ENCODE results near the gene RARG. TPM values are rescaled to one million over a fixed set of nuclear protein-coding genes. Genes with fewer than 3 reads are reported as not detected.
"Not testable (repeated sequence)": the region's sequence is repeated elsewhere in the genome, so short reads cannot be mapped to it uniquely, and the experiment has no call there.

Gene RARG
- polyA plus RNA-seq, 1 donor (not counting 4 experiments of a cell fraction or from before 2014, with no cell fraction given), result 26.4 TPM

DNA sequence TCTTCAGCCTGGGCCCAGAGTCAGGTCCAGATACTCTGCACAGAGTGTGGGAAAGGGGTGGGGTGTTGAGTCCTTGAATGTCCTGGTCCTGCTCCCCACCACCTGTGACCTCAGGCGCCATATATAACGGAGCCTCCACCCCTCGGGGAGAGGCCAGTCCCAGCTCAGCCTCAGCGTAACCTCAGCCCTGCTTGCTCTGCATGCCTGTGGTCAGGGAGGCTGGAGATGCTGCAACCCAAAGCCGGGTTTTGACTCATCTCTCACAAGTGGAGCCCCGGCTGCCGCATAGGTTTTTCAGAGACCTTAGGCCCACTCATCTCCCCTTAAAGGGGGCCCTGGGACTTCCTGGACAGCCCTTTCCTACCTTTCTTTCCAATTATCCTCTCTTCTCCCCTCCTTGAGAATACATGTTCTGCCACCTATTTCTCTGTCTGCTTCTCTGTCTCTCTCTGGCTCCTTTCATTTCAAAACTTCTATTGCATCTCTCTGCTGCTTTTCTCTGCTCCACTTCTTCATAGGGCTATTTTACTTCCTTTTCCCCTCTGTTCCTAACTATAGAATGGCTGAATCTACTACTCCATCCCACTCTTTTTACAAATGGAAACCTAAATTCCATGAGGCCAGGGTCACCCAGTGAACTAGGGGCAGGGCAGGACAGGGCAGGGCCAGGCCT is 26.1 kb downstream of the RARG start:
- Histone ChIP-seq H3K9ac (ENCODE audit: control insufficient read depth, extremely low read depth, insufficient read depth, low read length) (no peak overlapping the region), H3K4me3 (ENCODE audit: control insufficient read depth in 2 of 3, extremely low read depth in 1 of 3, insufficient read depth in 2 of 3, low read depth in 1 of 3, low read length in 3 of 3) (no peak overlapping the region), H3K79me2 (ENCODE audit: control insufficient read depth, insufficient read depth, low read length) (no peaks in the 10 kb centered on the region), H2AFZ (ENCODE audit: control insufficient read depth, low read length) (no peak overlapping the region), H3K27me3 (ENCODE audit: control insufficient read depth, extremely low read depth, insufficient read depth, low read length) (no peaks in the 10 kb centered on the region), H3K4me1 (ENCODE audit: control insufficient read depth, extremely low read depth, insufficient read depth, low read length) (peaks cover 8% of the 10 kb centered on the region), H4K20me1 (ENCODE audit: control insufficient read depth, extremely low read depth, insufficient read depth, low read length) (no peaks in the 10 kb centered on the region), H3K9me3 (ENCODE audit: control insufficient read depth, low read depth, low read length) (no peaks in the 10 kb centered on the region), H3K9me1 (ENCODE audit: control insufficient read depth, extremely low read depth, insufficient read depth, low read length) (no peaks in the 10 kb centered on the region), H3K4me2 (ENCODE audit: control insufficient read depth, extremely low read depth, insufficient read depth, low read depth, low read length) (no peak overlapping the region), H3K27ac (ENCODE audit: control insufficient read depth, insufficient read depth, low read length) (no peak overlapping the region), H3K36me3 (ENCODE audit: control insufficient read depth in 2 of 2, extremely low read depth in 1 of 2, insufficient read depth in 2 of 2, low read length in 2 of 2) (peaks cover 9 to 11% of the 10 kb centered on the region in 2 experiments)
- dilution Hi-C loops (cut with MboI; ENCODE audit: extremely low pct_ligation_motif_present, low sequenced_read_pairs), result no loop called here
- DNase-seq (ENCODE audit: low read depth, low spot score) (no peak), FAIRE-seq (no peak)
- no peak for TF ChIP-seq EZH2 (IDR thresholded peaks at IDR 0.05; ENCODE audit: low read length)
- TF ChIP-seq, protein P1, sequence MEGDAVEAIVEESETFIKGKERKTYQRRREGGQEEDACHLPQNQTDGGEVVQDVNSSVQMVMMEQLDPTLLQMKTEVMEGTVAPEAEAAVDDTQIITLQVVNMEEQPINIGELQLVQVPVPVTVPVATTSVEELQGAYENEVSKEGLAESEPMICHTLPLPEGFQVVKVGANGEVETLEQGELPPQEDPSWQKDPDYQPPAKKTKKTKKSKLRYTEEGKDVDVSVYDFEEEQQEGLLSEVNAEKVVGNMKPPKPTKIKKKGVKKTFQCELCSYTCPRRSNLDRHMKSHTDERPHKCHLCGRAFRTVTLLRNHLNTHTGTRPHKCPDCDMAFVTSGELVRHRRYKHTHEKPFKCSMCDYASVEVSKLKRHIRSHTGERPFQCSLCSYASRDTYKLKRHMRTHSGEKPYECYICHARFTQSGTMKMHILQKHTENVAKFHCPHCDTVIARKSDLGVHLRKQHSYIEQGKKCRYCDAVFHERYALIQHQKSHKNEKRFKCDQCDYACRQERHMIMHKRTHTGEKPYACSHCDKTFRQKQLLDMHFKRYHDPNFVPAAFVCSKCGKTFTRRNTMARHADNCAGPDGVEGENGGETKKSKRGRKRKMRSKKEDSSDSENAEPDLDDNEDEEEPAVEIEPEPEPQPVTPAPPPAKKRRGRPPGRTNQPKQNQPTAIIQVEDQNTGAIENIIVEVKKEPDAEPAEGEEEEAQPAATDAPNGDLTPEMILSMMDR (optimal IDR thresholded peaks at IDR 0.05 in 1 of 3, IDR thresholded peaks at IDR 0.05 in 1 of 3, conservative IDR thresholded peaks at IDR 0.05 in 1 of 3; ENCODE audit: extremely low read depth in 1 of 3, insufficient read depth in 2 of 3, low read length in 3 of 3), result no peak

DNA sequence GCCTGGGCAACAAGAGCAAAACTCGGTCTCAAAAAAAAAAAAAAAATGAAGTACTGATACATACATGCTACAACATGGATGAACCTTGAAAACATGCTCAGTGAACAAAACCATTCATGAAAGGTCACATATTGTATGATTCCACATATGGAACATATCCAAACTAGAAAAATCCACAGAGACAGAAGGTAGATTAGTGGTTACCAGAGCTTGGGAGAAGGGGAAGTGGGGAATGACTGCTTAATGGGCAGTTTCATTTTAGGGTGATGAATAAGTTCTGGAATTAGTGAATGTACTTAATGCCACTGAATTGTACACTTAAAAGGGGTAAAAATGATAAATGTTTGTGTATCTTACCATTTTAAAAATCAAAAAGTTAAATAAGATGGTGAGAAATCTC is 27.7 kb downstream of the RARG start:
- no peak for DNase-seq (ENCODE audit: low read depth, low spot score)
- Histone ChIP-seq H3K36me3 (ENCODE audit: control insufficient read depth in 2 of 2, extremely low read depth in 1 of 2, insufficient read depth in 2 of 2, low read length in 2 of 2) (peaks cover 0 to 2% of the 10 kb centered on the region in 2 experiments), H2AFZ (ENCODE audit: control insufficient read depth, low read length) (no peak overlapping the region), H4K20me1 (ENCODE audit: control insufficient read depth, extremely low read depth, insufficient read depth, low read length) (no peaks in the 10 kb centered on the region), H3K9ac (ENCODE audit: control insufficient read depth, extremely low read depth, insufficient read depth, low read length) (no peak overlapping the region), H3K9me3 (ENCODE audit: control insufficient read depth, low read depth, low read length) (no peaks in the 10 kb centered on the region), H3K27me3 (ENCODE audit: control insufficient read depth, extremely low read depth, insufficient read depth, low read length) (no peaks in the 10 kb centered on the region), H3K9me1 (ENCODE audit: control insufficient read depth, extremely low read depth, insufficient read depth, low read length) (no peaks in the 10 kb centered on the region), H3K4me2 (ENCODE audit: control insufficient read depth, extremely low read depth, insufficient read depth, low read depth, low read length) (no peak overlapping the region), H3K79me2 (ENCODE audit: control insufficient read depth, insufficient read depth, low read length) (no peaks in the 10 kb centered on the region), H3K4me1 (ENCODE audit: control insufficient read depth, extremely low read depth, insufficient read depth, low read length) (peaks cover 8% of the 10 kb centered on the region), H3K4me3 (ENCODE audit: control insufficient read depth in 2 of 3, extremely low read depth in 1 of 3, insufficient read depth in 2 of 3, low read depth in 1 of 3, low read length in 3 of 3) (no peak overlapping the region), H3K27ac (ENCODE audit: control insufficient read depth, insufficient read depth, low read length) (no peak overlapping the region)
- dilution Hi-C loops (cut with MboI; ENCODE audit: extremely low pct_ligation_motif_present, low sequenced_read_pairs), result no loop called here
- FAIRE-seq, result no peak
- TF ChIP-seq, protein P1 (optimal IDR thresholded peaks at IDR 0.05 in 1 of 3, IDR thresholded peaks at IDR 0.05 in 1 of 3, conservative IDR thresholded peaks at IDR 0.05 in 1 of 3; ENCODE audit: extremely low read depth in 1 of 3, insufficient read depth in 2 of 3, low read length in 3 of 3), result no peak
- no peak for TF ChIP-seq EZH2 (IDR thresholded peaks at IDR 0.05; ENCODE audit: low read length)

DNA sequence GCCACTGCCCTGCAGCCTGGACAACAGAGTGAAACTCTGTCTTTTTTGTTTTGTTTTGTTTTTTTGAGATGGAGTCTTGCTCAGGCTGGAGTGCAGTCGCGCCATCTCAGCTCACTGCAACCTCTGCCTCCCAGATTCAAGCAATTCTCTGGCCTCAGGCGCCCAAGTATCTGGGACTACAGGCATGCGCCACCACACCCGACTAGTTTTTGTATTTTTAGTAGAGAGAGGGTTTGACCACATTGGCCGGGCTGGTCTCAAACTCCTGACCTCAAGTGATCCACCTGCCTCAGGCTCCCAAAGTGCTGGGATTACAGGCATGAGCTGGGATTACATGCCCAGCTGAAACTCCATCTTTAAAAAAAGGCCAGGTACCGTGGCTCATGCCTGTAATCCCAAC is 29.7 kb downstream of the RARG start:
- dilution Hi-C loops (cut with MboI; ENCODE audit: extremely low pct_ligation_motif_present, low sequenced_read_pairs); H3K9me3 ChIP-seq (ENCODE audit: control insufficient read depth, low read depth, low read length); H2AFZ ChIP-seq (ENCODE audit: control insufficient read depth, low read length); H3K4me3 ChIP-seq (ENCODE audit: control insufficient read depth in 2 of 3, extremely low read depth in 1 of 3, insufficient read depth in 2 of 3, low read depth in 1 of 3, low read length in 3 of 3); H3K9me1 ChIP-seq (ENCODE audit: control insufficient read depth, extremely low read depth, insufficient read depth, low read length); H4K20me1 ChIP-seq (ENCODE audit: control insufficient read depth, extremely low read depth, insufficient read depth, low read length); FAIRE-seq; H3K4me1 ChIP-seq (ENCODE audit: control insufficient read depth, extremely low read depth, insufficient read depth, low read length); H3K27ac ChIP-seq (ENCODE audit: control insufficient read depth, insufficient read depth, low read length); H3K4me2 ChIP-seq (ENCODE audit: control insufficient read depth, extremely low read depth, insufficient read depth, low read depth, low read length); H3K27me3 ChIP-seq (ENCODE audit: control insufficient read depth, extremely low read depth, insufficient read depth, low read length); H3K79me2 ChIP-seq (ENCODE audit: control insufficient read depth, insufficient read depth, low read length); H3K9ac ChIP-seq (ENCODE audit: control insufficient read depth, extremely low read depth, insufficient read depth, low read length); H3K36me3 ChIP-seq (ENCODE audit: control insufficient read depth in 2 of 2, extremely low read depth in 1 of 2, insufficient read depth in 2 of 2, low read length in 2 of 2); DNase-seq (ENCODE audit: low read depth, low spot score): not testable (repeated sequence)
